GM18873 (cell line): ENCODE data around the gene DDX59.
"Not testable (repeated sequence)": the region's sequence is repeated elsewhere in the genome, so short reads cannot be mapped to it uniquely, and the experiment has no call there.

ENCODE experiments used
- ATAC-seq: cut with Tn5 transposase; IDR thresholded peaks from one replicate; pipeline ENCODE4 v1.9.1; 2021; ENCODE audit warnings: mild to moderate bottlenecking, moderate library complexity, moderate number of reproducible peaks; ENCODE audit not compliant: unreplicated experiment, low FRiP score

Gene DDX59

GRCh38 chr1:200631375-200631774 is 38.3 kb downstream of the DDX59 start:
- ATAC-seq, result no peak

GRCh38 chr1:200630515-200630899 is 39.2 kb downstream of the DDX59 start:
- ATAC-seq, result not testable (repeated sequence)

GRCh38 chr1:200629876-200630514 is 39.7 kb downstream of the DDX59 start:
- no peak for ATAC-seq

- peak; percentile 59 for ATAC-seq
These were observed 41.4 kb downstream of the DDX59 start for GRCh38 chr1:200628223-200628881.

- no peak for ATAC-seq
These were observed 42.0 kb downstream of the DDX59 start for GRCh38 chr1:200627575-200628222.

- ATAC-seq, result no peak
These were observed 42.7 kb downstream of the DDX59 start for GRCh38 chr1:200626853-200627534.

- ATAC-seq, result peak; percentile 36
These were observed 44.3 kb downstream of the DDX59 start for GRCh38 chr1:200625381-200625824.

- ATAC-seq, result peak; percentile 5
These were observed 44.9 kb downstream of the DDX59 start for GRCh38 chr1:200624679-200625335.

- ATAC-seq, result peak; percentile 77
These were observed 49.2 kb downstream of the DDX59 start, which contains the start of gene KIF14 for GRCh38 chr1:200620273-200621131. Gene KIF14 (minus strand): TSS chr1:200620751. CDS start chr1:200618723, 2,028 bp downstream.

- ATAC-seq, result no peak
These were observed 49.8 kb downstream of the DDX59 start for GRCh38 chr1:200619894-200620272.

GRCh38 chr1:200610846-200611245 is 58.9 kb downstream of the DDX59 start:
- ATAC-seq, result no peak

GRCh38 chr1:200602632-200603031 is 67.1 kb downstream of the DDX59 start:
- ATAC-seq, result no peak
